K562 (cell line): ENCODE data around the gene NVL. TPM values are rescaled to one million over a fixed set of nuclear protein-coding genes. Genes with fewer than 3 reads are reported as not detected.

Experiments used
- ATAC-seq: fragments of 200-7000 bp; cut with Tn5 transposase; 3 replicates; pipeline ENCODE4 v1.9.1; 2020; ENCODE audit warnings: moderate library complexity
- BruUV-seq: library from RNA; stranded (reverse); fragments of 400-500 nt; replicated peaks from 2 replicates; lab custom pipeline; 2021; lab: Mats Ljungman, UMichigan
- CTCF ChIA-PET: fragments of 300-600 bp; formaldehyde crosslinking; extraction: SDS; loops from one replicate; lab custom pipeline; 2021; ENCODE audit warnings: low intra/inter-chr PET ratio; lab: Yijun Ruan, JAX
- POLR2A ChIA-PET: fragments of 300-600, 350-650 bp; sonication (Branson Sonifier 250); formaldehyde crosslinking; extraction: SDS; loops from one replicate; lab custom pipeline; 2021; ENCODE audit warnings: antibody characterized with exemption, inconsistent platforms; lab: Yijun Ruan, JAX
- DNase-seq, 4 experiments: peaks; one replicate each; pipeline versions ENCODE4 v3.0.0 to v3.0.0-alpha.2; 2011 to 2018; ENCODE audit warnings: low spot score in 3 of 4, mixed read lengths in 3 of 4; ENCODE audit errors: extremely low read depth in 1 of 4
- FAIRE-seq: peaks from 2 replicates; lab custom pipeline; 2011; peaks lifted over from hg19 to GRCh38; lab: Jason Lieb, UNC
- H2AFZ ChIP-seq: 2 replicates; pipeline ENCODE4 v1.6.0; 2011; ENCODE audit warnings: low read depth, low read length, control low read depth, inconsistent platforms
- H3K27ac ChIP-seq: fragments of 200-600 bp; 3 replicates; pipeline ENCODE4 v1.8.0; 2011; ENCODE audit warnings: low read depth, mild to moderate bottlenecking, control low read depth, inconsistent platforms, low read length, moderate library complexity, mixed read lengths; ENCODE audit errors: extremely low read depth
- H3K27me3 ChIP-seq, 2 experiments: fragments of 300-600 bp in 1 of 2; 2 replicates in 1 of 2; 3 replicates in 1 of 2; pipeline versions ENCODE4 v1.6.0 to v1.8.0; 2011; ENCODE audit warnings: inconsistent platforms in 2 of 2, low read length in 2 of 2, mild to moderate bottlenecking in 1 of 2, mixed read lengths in 1 of 2, moderate library complexity in 1 of 2; ENCODE audit not compliant: control insufficient read depth in 2 of 2, insufficient read depth in 2 of 2
- H3K36me3 ChIP-seq: fragments of 300-600 bp; 3 replicates; pipeline ENCODE4 v1.8.0; 2011; ENCODE audit warnings: mild to moderate bottlenecking, low read length, inconsistent platforms; ENCODE audit not compliant: control insufficient read depth, insufficient read depth
- H3K4me1 ChIP-seq, 2 experiments: fragments of 200-600 bp in 1 of 2; replicated peaks in 1 of 2; 2 replicates in 1 of 2; 3 replicates in 1 of 2; pipeline versions ENCODE4 v1.5.1 to v1.8.0; 2011; ENCODE audit warnings: inconsistent platforms in 2 of 2, low read length in 2 of 2, mild to moderate bottlenecking in 1 of 2, mixed read lengths in 1 of 2, moderate library complexity in 1 of 2; ENCODE audit not compliant: control insufficient read depth in 2 of 2, insufficient read depth in 2 of 2
- H3K4me2 ChIP-seq: 2 replicates; pipeline ENCODE4 v1.6.1; 2011; ENCODE audit warnings: low read length, control low read depth, inconsistent platforms, mixed read lengths; ENCODE audit not compliant: insufficient read depth
- H3K4me3 ChIP-seq: fragments of 200-600 bp; sonication (generic), shearing (Covaris generic); 2 replicates; pipeline ENCODE4 v1.5.1; 2016; ENCODE audit warnings: control low read depth, inconsistent platforms
- H3K79me2 ChIP-seq: fragments of 200-600 bp; 3 replicates; pipeline ENCODE4 v1.8.0; 2011; ENCODE audit warnings: low read length, inconsistent platforms; ENCODE audit not compliant: control insufficient read depth, insufficient read depth
- H3K9ac ChIP-seq, 2 experiments: 2 replicates each; pipeline versions ENCODE4 v1.6.0 to v1.6.1; 2011; ENCODE audit warnings: low read depth in 2 of 2, low read length in 2 of 2, control low read depth in 1 of 2, inconsistent platforms in 1 of 2, mild to moderate bottlenecking in 1 of 2, mixed read lengths in 1 of 2; ENCODE audit not compliant: insufficient read depth in 1 of 2
- H3K9me1 ChIP-seq: one replicate; pipeline ENCODE4 v1.6.0; 2011; ENCODE audit warnings: inconsistent platforms, mild to moderate bottlenecking, low read length, moderate library complexity; ENCODE audit not compliant: control insufficient read depth, insufficient read depth
- H3K9me3 ChIP-seq: replicated peaks from 2 replicates; pipeline ENCODE4 v1.5.1; 2011; ENCODE audit warnings: low read depth, low read length, inconsistent platforms; ENCODE audit not compliant: control insufficient read depth, insufficient read depth
- H4K20me1 ChIP-seq: replicated peaks from 2 replicates; pipeline ENCODE4 v1.6.1; 2011; ENCODE audit warnings: low read length, inconsistent platforms, mixed read lengths; ENCODE audit not compliant: control insufficient read depth, insufficient read depth
- EZH2 ChIP-seq: IDR thresholded peaks from 2 replicates; pipeline ENCODE4 v1.6.1; 2012; ENCODE audit warnings: low read depth, mild to moderate bottlenecking, inconsistent platforms, low read length, borderline replicate concordance
- HDAC3 ChIP-seq: fragments of 450-650 bp; IDR thresholded peaks from 2 replicates; pipeline ENCODE4 v1.6.1; 2018; ENCODE audit warnings: borderline replicate concordance, mild to moderate bottlenecking, moderate library complexity; ENCODE audit not compliant: partially characterized antibody
- NFIC ChIP-seq: fragments of 450-650 bp; IDR thresholded peaks from 2 replicates; pipeline ENCODE4 v1.6.1; 2017; ENCODE audit warnings: mild to moderate bottlenecking, inconsistent platforms
- PRDM10 ChIP-seq: fragments of 450-650 bp; IDR thresholded peaks from 2 replicates; pipeline ENCODE4 v1.6.1; 2018; ENCODE audit not compliant: partially characterized antibody
- SIN3B ChIP-seq: fragments of 450-650 bp; IDR thresholded peaks from 2 replicates; pipeline ENCODE4 v1.6.1; 2017; ENCODE audit warnings: low read depth, mild to moderate bottlenecking, moderate library complexity
- TAF9B ChIP-seq: fragments of 450-650 bp; IDR thresholded peaks from 2 replicates; pipeline ENCODE4 v1.6.1; 2018; ENCODE audit warnings: mild to moderate bottlenecking; ENCODE audit not compliant: partially characterized antibody
- ZNF512 ChIP-seq: IDR thresholded peaks from 2 replicates; pipeline ENCODE4 v1.6.1; 2016; ENCODE audit warnings: missing genetic modification characterization, missing compliant biosample characterization
- WGBS: fragments of 100-300 bp; shearing (Covaris generic); methylation state at CpG from one replicate; pipeline ENCODE4 v1.1.6; 2016; ENCODE audit warnings: low coverage, mixed read lengths; ENCODE audit not compliant: insufficient coverage; ENCODE audit errors: missing lambda C conversion rate; 5-methylcytosine and 5-hydroxymethylcytosine counted together
- in situ Hi-C: fragments of 300-500 bp; cut with MboI; formaldehyde crosslinking; loops from 4 replicates; pipeline ENCODE4 v1.15.0; 2018; ENCODE audit warnings: inconsistent platforms, mixed read lengths
- intact Hi-C: fragments of 100-400 bp; cut with micrococcal nuclease; formaldehyde crosslinking; loops from 2 replicates; pipeline ENCODE4 v1.14.2; 2022
- polyA plus RNA-seq, 8 experiments: library from polyadenylated mRNA; depleted of rRNA in 4 of 8; stranded (reverse) in 5 of 8; unstranded in 3 of 8; fragments of >200 nt; fragmentation: Nextera tagmentation in 2 of 8; fragmentation: Illumina TruSeq in 1 of 8; extraction: Ambion mirVana in 2 of 8; extraction: Trizol in 1 of 8; gene quantifications; 2 replicates each; pipeline versions ENCODE4 v1.2.1 to v1.2.3, GENCODE V29; 2011 to 2014; ENCODE audit warnings: inconsistent platforms in 1 of 8, missing spikeins in 1 of 8
- total RNA-seq, 7 experiments: library from RNA; depleted of rRNA in 6 of 7; stranded (reverse); fragments of >200 nt in 6 of 7; fragmentation: Illumina TruSeq in 2 of 7; extraction: Trizol in 2 of 7; gene quantifications; 2 replicates each; pipeline versions ENCODE4 v1.2.1 to v1.2.3, GENCODE V29; 2011 to 2021; ENCODE audit warnings: low replicate concordance in 1 of 7

NVL gene
- total and polyA plus RNA-seq, 9 of the 15 experiments (the other 6 are each of a cell fraction or from before 2014, with no cell fraction given): 32.5 to 86.6 (median 62.9) TPM

GRCh38 chr1:224331326-224331725 is 1.4 kb upstream of the NVL start:
- H3K36me3 ChIP-seq: peaks cover 10% of the 10 kb centered on the region
- TF ChIP-seq ZNF512 (tag): 0 out of 2 replicates have a peak, but pooled peaks have one; percentile 64
- peak; percentile 27 for TF ChIP-seq TAF9B
- TF ChIP-seq SIN3B: no peak
- TF ChIP-seq EZH2: no peak
- TF ChIP-seq HDAC3: peak; percentile 18
- peak; percentile 84 for TF ChIP-seq PRDM10
- no peak for TF ChIP-seq NFIC
- TF ChIP-seq, all 486 proteins: peak for 4
- Histone ChIP-seq H3K27ac (peak overlapping the region; percentile 92; the same call in 2 of the 3 replicates), H3K4me2 (peak overlapping the region; percentile 91; the same call in 1 of the 2 replicates), H3K4me3 (no peak overlapping the region), H3K79me2 (peaks cover 37% of the 10 kb centered on the region), H4K20me1 (no peaks in the 10 kb centered on the region), H3K4me1 (peaks cover 9 to 25% of the 10 kb centered on the region in 2 experiments), H3K9me3 (no peaks in the 10 kb centered on the region), H3K27me3 (no peaks in the 10 kb centered on the region), H2AFZ (peak overlapping the region; percentile 89), H3K9me1 (no peaks in the 10 kb centered on the region), H3K9ac (peak overlapping the region in 1 of 2 experiments; percentile 89; a peak in 1 of 4 replicates)
- ChIA-PET POLR2A (no interaction called here), CTCF (no interaction called here)
- DNase-seq: no peak
- intact Hi-C loops: loop anchor here (2.0 to 10.0 kb wide), 7 partner anchors 119 to 593 kb away; partner anchors contain the start of genes DEGS1, DNAH14 and TP53BP2
- WGBS: 80% methylated on average over 1 of the region's 2 CpGs
- ATAC-seq: no peak
- FAIRE-seq: no peak
- in situ Hi-C loops: loop anchor here (5.0 to 25.0 kb wide), 2 partner anchors 219 to 634 kb away; partner anchors contain the start of gene FBXO28
- no TSS peak for BruUV-seq
